Right kidney (tissue), 9 donors: Measurements from ENCODE around the gene NUP58.
A peak's percentile ranks its signal among the peaks of the same experiment; 100 is the strongest.

ENCODE experiments used
- DNase-seq: peaks from one replicate; pipeline ENCODE4 v3.0.0-alpha.2; 2016
- long read RNA-seq, 8 donors: transcript quantifications; one replicate each; lab custom pipeline, GENCODE V29; 2026

NUP58 gene
- long read RNA-seq, donor 1, full-length matches to known transcripts = 7 of 7 reads
- long read RNA-seq, donor 1, partial matches to known transcripts = 0 of 7 reads
- long read RNA-seq, donor 1, other reads (novel, unspliced or antisense) = 0 of 7 reads
- long read RNA-seq, donor 2, full-length matches to known transcripts = 6 of 6 reads
- long read RNA-seq, donor 2, partial matches to known transcripts = 0 of 6 reads
- long read RNA-seq, donor 2, other reads (novel, unspliced or antisense) = 0 of 6 reads
- long read RNA-seq, donor 3, full-length matches to known transcripts = 5 of 5 reads
- long read RNA-seq, donor 3, partial matches to known transcripts = 0 of 5 reads
- long read RNA-seq, donor 3, other reads (novel, unspliced or antisense) = 0 of 5 reads
- long read RNA-seq, donor 4, full-length matches to known transcripts = 11 of 11 reads
- long read RNA-seq, donor 4, partial matches to known transcripts = 0 of 11 reads
- long read RNA-seq, donor 4, other reads (novel, unspliced or antisense) = 0 of 11 reads
- long read RNA-seq, donor 5, full-length matches to known transcripts = 9 of 9 reads
- long read RNA-seq, donor 5, partial matches to known transcripts = 0 of 9 reads
- long read RNA-seq, donor 5, other reads (novel, unspliced or antisense) = 0 of 9 reads
- long read RNA-seq, donor 6, full-length matches to known transcripts = 6 of 6 reads
- long read RNA-seq, donor 6, partial matches to known transcripts = 0 of 6 reads
- long read RNA-seq, donor 6, other reads (novel, unspliced or antisense) = 0 of 6 reads
- long read RNA-seq, donor 7, full-length matches to known transcripts = 15 of 22 reads
- long read RNA-seq, donor 7, partial matches to known transcripts = 7 of 22 reads
- long read RNA-seq, donor 7, other reads (novel, unspliced or antisense) = 0 of 22 reads
- long read RNA-seq, donor 8, full-length matches to known transcripts = 9 of 9 reads
- long read RNA-seq, donor 8, partial matches to known transcripts = 0 of 9 reads
- long read RNA-seq, donor 8, other reads (novel, unspliced or antisense) = 0 of 9 reads

GRCh38 chr13:25301347-25302113 is at the start of gene NUP58:
NUP58 (plus strand) TSS chr13:25301625; CDS start chr13:25301774, 149 bp downstream.
- DNase-seq = peak; percentile 90

DNA sequence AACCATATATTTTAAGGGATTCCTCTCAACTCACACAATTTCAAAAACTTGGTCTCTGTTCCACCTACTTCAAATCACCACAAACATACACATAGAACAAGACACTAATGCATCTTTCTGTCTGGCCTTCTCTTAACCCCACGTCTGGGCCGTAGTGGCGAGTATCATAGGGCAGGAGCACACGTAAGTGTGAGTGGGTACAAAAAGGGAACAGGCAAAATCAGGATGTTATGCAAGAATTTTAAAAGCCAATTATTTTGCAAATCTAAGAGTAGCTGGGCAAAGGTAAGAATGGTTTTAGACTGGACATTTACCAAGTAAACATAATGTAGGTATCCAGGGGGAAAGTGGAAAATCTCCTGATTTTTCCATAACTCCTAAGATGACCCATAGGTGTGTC is 49.2 kb upstream of the NUP58 start:
- no peak for DNase-seq

- DNase-seq = no peak
Measured at GRCh38 chr13:25252752-25253151, 48.7 kb upstream of the NUP58 start.

- DNase-seq = no peak
Measured at GRCh38 chr13:25253702-25254101, 47.7 kb upstream of the NUP58 start.

- DNase-seq = no peak
Measured at GRCh38 chr13:25262261-25262660, 39.2 kb upstream of the NUP58 start.

GRCh38 chr13:25266706-25267105 is 34.7 kb upstream of the NUP58 start:
- DNase-seq = no peak

GRCh38 chr13:25267715-25268114 is 33.7 kb upstream of the NUP58 start:
- DNase-seq = no peak

DNA sequence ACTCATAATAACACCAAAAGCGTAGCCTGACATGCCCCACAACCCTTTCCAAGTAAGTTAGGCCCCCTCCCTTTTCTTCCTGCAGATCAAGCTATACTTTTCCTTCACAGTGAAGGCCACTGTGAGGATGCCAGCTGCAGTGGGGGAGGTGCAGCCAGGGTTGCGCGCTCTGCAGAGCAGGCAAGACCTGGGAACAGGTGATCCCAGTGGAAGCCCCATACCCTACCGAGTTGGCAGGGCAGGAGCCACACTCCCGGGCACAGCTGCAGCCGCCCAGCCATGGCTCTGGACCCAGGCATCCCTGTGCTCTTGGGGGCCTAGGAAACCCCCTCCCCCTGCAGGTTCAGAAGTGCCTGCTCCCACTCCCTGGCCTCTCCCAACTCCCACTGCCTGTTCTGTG is 32.9 kb upstream of the NUP58 start:
- no peak for DNase-seq

DNA sequence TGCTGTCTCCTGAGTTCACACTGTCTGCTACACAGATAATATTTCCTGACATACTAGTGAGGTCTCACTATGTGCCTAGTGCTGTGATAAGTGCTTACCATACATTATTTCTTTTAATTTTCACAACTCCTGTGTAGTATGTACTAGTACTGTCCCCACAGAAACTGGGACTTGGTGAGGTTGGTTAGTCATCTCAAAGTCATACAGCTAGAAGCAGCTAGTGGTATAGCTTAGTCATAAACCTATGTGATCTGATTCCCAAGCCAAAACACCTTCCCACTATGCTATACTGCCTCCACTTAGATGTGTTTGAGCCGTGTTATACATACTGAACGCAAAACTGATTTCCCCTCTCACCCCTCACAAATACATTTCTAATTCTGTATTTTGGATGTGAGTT is 24.7 kb upstream of the NUP58 start:
- no peak for DNase-seq

GRCh38 chr13:25280396-25280795 is 21.0 kb upstream of the NUP58 start:
- DNase-seq = no peak

- DNase-seq = no peak
Measured at GRCh38 chr13:25281193-25281934, 20.1 kb upstream of the NUP58 start.

GRCh38 chr13:25281935-25282332 is 19.5 kb upstream of the NUP58 start:
- no peak for DNase-seq

DNA sequence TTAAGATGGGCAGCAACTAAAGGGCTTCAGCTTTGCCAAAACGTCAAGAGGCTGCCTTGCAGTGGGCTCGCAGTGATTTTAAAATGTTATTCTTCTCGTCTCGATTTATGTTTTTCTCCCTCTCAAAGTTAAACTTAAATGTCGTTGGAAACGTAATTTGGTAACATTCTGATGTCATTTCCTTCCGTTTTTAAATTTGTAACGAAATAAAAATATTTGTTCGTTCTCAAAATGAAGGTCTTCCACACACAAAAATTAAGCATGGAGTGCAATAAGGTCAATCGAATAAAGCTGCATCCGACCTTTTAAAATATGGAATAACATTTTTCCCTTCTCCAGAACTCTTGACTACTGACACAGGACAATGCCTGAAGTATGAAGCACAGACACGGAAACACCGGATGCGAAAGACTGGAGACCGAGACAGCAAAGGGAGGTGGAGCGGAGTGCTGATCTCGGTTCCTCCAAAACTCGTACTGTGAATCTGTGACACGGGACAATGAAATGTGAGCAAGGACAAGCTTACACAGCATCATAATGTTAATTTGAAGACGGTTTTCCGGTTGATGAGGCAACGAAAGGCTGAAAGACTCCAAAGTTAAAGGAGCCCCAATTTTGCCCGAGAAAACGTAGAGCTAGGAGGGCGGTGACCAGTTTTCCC is 15.0 kb upstream of the NUP58 start:
- no peak for DNase-seq

DNA sequence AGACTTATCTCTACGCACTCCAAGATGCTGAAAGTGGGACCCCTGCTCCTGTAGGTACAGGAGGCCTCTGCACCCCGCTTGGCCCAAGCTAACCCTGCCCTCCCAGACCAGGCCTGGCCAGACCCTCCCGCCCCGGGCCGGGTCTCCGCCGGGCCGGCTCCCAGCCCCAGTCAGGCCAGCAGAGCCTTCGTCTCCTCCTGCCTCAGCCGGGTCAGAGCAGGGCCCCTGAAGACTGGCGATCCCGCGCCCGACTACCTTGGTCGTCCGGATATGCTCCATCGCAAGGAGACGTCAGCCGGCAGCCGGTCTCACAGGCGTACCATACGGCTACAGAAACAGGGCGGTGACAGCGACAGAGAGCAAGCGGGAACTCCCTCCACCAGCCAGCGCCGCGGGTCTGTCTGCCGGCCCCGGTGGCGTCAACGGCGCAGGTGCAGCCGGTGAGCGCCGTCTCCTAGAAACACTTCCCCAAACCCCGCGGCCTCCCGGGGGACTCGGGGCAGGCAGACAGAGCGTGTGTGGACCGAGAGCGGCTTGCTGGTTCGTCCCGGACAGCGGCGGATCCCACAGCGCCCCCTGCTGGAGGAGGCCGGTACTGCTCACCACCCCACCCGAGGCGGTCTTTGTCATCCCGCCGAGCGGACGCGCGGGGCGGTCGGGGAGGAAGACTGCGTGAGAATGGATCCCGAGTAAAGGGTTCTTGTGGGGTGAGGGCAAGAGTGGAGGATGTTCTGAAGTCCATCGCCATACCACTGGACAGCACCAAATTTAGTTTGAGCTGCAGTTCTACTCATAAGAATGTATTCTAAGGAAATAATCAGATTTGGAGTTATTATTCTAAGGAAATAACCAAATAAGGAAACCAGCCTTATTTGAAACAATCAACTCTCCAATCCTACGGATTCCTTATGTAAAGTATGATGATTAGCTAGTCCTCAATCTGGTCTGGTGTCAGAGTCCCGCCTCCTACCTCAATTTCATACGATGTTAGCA is 14.2 kb upstream of the NUP58 start, which contains the start of gene MTMR6:
TSS of gene MTMR6 (minus strand) at position 520 of the 993 bp plus-strand sequence. CDS start at position 279, 241 bp downstream.
- DNase-seq = peak; percentile 98

DNA sequence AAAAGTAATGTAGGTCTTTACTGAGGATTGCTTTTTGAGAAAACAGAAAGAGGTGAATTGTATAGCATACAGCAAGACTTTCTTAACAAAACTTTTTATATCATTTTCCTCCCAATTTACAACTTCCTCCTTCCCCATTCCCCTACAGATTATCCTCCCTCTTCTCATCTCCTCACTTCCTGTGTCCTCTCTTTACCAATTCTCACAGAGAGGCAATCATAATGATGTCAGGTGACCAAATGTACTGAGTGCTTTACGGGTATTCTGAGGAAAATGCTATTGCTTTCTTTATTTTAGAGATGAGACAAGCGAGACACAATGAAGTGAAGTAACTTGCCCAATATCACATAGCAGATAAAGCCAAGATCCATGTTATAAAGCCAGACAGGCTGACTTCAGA is 12.5 kb upstream of the NUP58 start:
- no peak for DNase-seq

DNA sequence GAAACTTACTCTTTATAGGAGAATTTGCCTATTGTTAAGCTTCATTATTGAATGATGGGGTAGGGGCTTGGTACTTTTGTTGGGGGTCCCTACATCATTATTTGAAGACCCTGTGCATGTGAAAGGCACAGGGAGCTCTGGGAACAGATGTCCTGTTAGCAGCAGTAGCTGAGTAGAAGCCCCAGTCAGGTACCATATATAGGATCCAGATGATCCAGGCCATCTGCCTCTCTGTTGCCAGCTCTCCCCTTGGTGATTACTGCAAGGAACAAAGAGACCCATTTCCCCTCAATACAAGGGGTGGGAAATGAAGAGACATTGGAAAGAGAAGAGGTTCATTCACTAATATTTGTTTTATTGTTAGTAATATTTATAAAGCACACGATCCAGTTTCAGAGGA is 9.7 kb upstream of the NUP58 start:
- no peak for DNase-seq

DNA sequence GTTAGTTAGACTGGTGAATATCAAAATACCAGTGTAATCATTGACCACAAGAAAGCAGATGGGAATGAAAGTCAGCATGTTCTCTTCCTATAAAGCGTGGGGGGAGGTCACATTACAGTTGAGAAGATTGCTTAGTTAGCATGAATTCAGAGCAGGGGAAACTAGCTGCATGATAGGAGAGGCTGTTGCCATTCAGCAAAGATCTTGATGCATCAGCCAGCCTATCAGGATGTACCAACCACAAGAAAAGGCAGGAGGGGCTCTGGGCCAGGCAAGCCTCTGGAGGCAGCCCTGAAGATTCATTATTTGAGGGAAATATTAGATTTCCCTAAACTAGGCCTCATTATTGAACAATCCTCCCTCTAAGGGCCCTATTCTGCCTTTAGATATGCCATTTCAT is 9.1 kb upstream of the NUP58 start:
- DNase-seq = no peak

DNA sequence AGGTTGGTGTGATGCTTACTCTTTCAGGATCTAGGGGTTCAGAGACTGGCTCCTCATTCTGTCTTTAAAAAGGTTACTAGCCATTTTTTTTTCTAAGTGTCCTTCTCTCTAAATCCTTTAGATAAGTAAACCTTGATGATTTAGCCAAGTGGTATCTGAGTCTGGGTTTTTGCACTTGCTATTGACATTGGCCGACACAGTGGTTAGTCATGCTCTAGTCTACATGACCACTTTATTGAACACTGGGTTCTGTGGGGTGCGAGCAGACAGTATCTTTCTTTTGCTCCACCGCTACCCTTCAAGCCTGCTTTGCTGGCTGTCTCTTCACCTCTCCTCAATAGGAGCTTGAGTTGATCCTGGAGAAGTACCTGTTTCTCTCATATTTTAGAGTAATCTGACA is 6.2 kb upstream of the NUP58 start:
- no peak for DNase-seq

DNA sequence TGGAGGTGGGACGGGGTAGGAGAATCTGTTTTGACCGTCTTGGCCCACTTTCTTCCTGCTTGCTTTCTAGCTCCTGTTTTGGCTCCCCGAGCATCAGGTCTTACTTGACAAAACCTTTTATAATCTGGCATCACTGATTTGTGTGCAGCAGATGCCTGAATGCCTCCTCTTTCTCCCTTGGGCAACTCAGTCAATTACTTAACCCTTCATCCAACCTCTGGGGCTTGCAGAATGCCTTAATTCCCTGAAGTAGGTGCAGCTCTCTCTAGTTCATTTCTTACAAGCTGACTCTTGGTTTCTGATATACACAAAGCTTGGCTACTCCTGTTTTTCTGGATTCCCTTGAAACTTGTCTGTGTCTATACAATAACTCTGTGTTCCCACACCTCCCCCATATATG is 5.7 kb upstream of the NUP58 start:
- no peak for DNase-seq
